ENCODE data around the gene AHI1. TPM values are rescaled to one million over a fixed set of nuclear protein-coding genes. Genes with fewer than 3 reads are reported as not detected.

Gene AHI1
- total and polyA plus RNA-seq, 5 donors: 5.9 to 30.7 (median 16.0) TPM

DNA sequence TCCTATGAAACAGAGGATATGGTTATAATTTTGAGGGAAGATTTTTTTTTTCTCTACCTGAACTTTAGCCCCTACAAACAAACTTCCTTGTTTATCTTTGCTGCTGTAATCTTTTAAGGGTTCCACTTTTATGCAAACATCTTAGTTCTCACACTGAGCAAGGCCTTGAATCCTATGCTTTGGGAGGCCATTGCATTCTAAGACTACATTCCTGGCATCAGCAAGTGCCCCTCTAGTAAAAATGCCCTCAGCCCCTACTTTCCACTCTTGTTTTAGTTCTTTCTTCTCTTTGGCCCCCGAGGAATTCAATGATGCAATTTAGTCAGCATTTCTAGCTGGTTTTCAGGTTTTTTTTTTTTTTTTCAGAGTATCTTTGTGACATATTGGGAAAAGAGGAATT, 8.1 kb upstream of the AHI1 start:
- intact Hi-C loops (cut with DNase I): no loop called here
- DNase-seq: no peak
- Histone ChIP-seq H3K27ac (ENCODE audit: low read length) (no peak overlapping the region), H3K9me3 (ENCODE audit: control insufficient read depth, low read length) (no peaks in the 10 kb centered on the region), H3K4me3 (ENCODE audit: low read length) (no peak overlapping the region), H3K27me3 (ENCODE audit: control insufficient read depth, insufficient read depth) (no peaks in the 10 kb centered on the region), H3K4me1 (ENCODE audit: control insufficient read depth, insufficient read depth, low read length) (no peaks in the 10 kb centered on the region)
- ATAC-seq: no peak
- WGBS: 46% methylated on average over 1 of the region's 1 CpG

DNA sequence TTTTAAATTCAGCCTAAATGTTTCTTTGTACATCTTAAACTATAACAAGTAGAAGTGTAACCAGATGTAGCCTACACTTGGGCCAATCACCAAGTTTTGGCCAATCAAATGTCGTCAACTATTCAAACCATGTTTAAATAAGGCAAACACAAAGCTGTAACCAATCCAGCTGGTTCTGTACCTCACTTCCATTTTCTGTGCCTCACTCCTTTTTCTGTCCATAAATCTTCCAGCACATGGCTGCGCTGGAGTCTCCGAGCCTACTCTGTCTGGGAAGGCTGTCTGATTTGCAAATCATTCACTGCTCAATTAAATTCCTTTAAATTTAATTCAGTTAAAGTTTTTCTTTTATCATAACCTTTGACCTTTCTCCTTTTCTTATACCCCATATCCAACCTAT, 7.7 kb upstream of the AHI1 start:
- H3K4me1 ChIP-seq (ENCODE audit: control insufficient read depth, insufficient read depth, low read length): no peaks in the 10 kb centered on the region
- no peaks in the 10 kb centered on the region for H3K27me3 ChIP-seq (ENCODE audit: control insufficient read depth, insufficient read depth)
- DNase-seq (no peak), ATAC-seq (no peak)
- no peak overlapping the region for H3K27ac ChIP-seq (ENCODE audit: low read length)
- WGBS: 98% methylated on average over 3 of the region's 3 CpGs
- no peak overlapping the region for H3K4me3 ChIP-seq (ENCODE audit: low read length)
- intact Hi-C loops (cut with DNase I): no loop called here
- H3K9me3 ChIP-seq (ENCODE audit: control insufficient read depth, low read length): no peaks in the 10 kb centered on the region

DNA sequence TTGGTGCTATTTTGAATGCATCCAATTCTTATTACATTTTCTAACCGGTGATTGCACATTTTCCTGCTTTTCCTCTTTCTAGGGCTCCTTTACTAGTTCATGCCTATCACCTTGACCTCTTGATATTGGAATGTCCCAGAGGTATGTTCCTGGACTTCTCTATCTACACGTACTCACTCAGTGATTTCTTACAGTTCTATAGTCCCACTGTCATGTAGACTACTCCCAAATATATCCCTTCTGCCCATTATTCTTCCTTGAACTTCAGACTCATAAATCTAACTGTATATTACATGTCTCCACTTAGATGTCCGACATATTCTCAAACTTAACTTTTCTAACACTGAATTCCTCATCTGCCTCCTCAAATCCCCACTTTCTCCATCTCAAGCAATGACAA, 7.2 kb upstream of the AHI1 start:
- DNase-seq (no peak), ATAC-seq (no peak)
- H3K27ac ChIP-seq (ENCODE audit: low read length): no peak overlapping the region
- no peaks in the 10 kb centered on the region for H3K9me3 ChIP-seq (ENCODE audit: control insufficient read depth, low read length)
- H3K4me1 ChIP-seq (ENCODE audit: control insufficient read depth, insufficient read depth, low read length): no peaks in the 10 kb centered on the region
- intact Hi-C loops (cut with DNase I): no loop called here
- WGBS: 85% methylated on average over 3 of the region's 3 CpGs
- H3K4me3 ChIP-seq (ENCODE audit: low read length): no peak overlapping the region
- H3K27me3 ChIP-seq (ENCODE audit: control insufficient read depth, insufficient read depth): no peaks in the 10 kb centered on the region

DNA sequence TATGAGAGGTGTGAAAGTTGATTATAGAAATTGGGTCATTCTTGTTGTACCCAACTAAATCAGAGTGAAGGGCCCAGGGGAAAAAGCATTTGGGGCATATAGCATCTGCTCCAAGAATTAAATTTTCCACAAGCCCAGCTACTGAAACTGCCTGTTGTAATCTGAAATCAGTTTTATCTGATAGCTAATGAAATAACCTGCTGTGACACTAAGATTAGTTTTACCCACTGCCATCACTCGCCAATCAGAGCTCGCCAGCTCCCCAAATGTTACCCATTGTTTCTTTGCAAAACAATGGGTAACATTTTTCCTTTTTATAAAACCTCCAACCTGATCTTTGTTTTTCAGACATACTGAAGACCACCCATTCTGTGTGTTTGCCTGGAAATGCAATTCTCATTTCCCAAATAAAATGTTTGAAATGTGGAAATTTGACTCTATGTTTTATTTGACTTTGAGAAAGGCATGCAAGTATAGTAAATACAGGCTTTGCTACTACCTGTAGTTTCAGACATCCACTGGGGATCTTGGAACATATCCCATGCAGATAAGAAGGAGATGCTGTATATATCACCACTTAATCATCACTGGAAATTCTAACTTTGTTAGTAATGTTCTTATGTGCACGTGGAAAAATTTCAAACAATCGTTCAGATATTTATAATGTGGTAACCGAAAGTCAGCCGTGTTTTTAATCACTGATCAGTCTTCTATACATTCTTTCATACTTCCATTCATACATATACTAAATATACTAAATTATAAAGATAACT, 6.3 kb upstream of the AHI1 start:
- WGBS: 83% methylated on average over 6 of the region's 6 CpGs
- no peaks in the 10 kb centered on the region for H3K27me3 ChIP-seq (ENCODE audit: control insufficient read depth, insufficient read depth)

DNA sequence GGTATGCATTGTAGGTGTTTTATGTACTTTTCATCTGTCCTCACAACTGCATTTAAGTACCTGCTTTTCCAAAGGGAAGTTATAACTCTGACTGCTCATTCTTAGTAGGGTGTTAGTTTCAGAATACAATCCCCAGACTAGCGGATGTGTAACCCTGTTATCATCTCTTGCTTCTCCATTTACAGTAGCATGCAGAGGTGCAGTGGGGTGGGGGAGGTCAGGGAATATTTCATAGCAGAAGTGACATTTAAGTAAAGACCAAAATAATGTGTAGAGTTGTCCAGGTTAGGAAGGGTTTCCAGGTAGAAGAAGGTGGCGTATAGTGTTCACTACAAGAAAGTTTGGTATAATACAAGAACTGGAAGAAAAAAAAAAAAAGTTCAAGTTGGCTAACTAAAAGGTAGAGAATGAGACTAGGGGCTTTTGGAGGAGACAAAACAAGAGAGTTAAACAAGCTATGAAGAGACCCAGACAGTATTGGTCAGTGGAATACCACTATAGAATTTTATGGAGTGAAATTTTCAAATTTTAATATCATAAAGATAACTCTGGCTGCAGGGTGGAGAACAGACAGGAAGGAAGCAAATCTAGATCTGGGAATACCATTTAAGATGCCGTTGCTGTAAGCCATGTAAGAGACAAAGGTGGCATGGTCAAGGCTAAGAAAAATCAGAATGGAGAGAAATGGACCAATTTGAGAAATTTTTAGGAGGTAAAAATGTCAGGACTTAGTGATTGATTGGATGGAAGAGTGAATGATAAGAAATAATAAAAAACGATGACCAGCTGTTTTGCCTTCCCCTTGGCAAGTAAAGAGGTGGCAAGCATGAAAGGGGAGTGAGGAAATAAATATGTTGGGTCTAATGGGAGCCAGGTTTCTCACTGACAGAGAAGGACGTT, 2.2 kb upstream of the AHI1 start:
- intact Hi-C loops (cut with DNase I): no loop called here
- no peak for DNase-seq
- no peak overlapping the region for H3K4me3 ChIP-seq (ENCODE audit: low read length)
- no peaks in the 10 kb centered on the region for H3K27me3 ChIP-seq (ENCODE audit: control insufficient read depth, insufficient read depth)
- 76% methylated on average over 5 of the region's 5 CpGs for WGBS
- no peak for ATAC-seq
- H3K9me3 ChIP-seq (ENCODE audit: control insufficient read depth, low read length): no peaks in the 10 kb centered on the region
- H3K27ac ChIP-seq (ENCODE audit: low read length): no peak overlapping the region
- no peaks in the 10 kb centered on the region for H3K4me1 ChIP-seq (ENCODE audit: control insufficient read depth, insufficient read depth, low read length)

More for the DNA sequence above, 6.3 kb upstream of the AHI1 start:
- intact Hi-C loops (cut with DNase I): no loop called here
- Histone ChIP-seq H3K27ac (ENCODE audit: low read length) (no peak overlapping the region), H3K9me3 (ENCODE audit: control insufficient read depth, low read length) (no peaks in the 10 kb centered on the region), H3K4me1 (ENCODE audit: control insufficient read depth, insufficient read depth, low read length) (no peaks in the 10 kb centered on the region), H3K4me3 (ENCODE audit: low read length) (no peak overlapping the region)
- ATAC-seq: no peak
- no peak for DNase-seq

DNA sequence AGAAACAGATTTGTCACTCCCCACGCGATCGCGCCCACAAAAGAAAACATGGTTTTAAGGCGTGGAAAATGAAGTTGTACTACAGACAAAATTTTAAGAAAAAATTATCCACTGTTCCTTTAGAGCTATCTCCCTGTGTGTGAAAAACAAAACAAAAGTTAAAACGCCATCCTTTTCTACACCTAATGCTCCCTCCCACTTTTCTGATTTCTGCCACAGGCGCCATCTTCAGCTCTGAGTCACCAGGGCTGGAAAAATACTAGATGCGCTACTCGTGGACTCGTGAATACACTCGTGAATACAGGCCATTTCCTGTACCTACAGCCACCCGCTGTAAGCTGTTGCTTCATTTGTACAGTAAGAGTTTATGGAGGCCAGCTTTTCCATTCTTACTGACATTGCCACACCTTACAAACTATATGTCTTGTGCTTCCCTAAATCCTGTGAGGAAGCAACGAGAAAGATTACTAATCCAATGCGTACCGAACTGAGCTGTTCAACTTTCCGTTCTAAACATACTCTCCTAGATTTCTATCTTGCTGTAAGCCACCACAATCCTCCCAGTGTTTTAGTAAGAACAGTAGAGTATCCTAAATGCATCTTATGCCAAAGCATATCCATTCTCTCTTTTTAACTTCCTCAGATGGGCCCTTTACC, 773 bp upstream of the AHI1 start:
- ATAC-seq (peak; percentile 81 to 88), DNase-seq (peak; percentile 61 to 69 (median 65))
- H3K4me3 ChIP-seq (ENCODE audit: low read length): peak overlapping the region; percentile 83
- H3K27ac ChIP-seq (ENCODE audit: low read length): peak overlapping the region; percentile 81
- H3K9me3 ChIP-seq (ENCODE audit: control insufficient read depth, low read length): no peaks in the 10 kb centered on the region
- under 1% methylated on average over 16 of the region's 16 CpGs for WGBS
- H3K4me1 ChIP-seq (ENCODE audit: control insufficient read depth, insufficient read depth, low read length): no peaks in the 10 kb centered on the region
- H3K27me3 ChIP-seq (ENCODE audit: control insufficient read depth, insufficient read depth): no peaks in the 10 kb centered on the region
- intact Hi-C loops (cut with DNase I): no loop called here

DNA sequence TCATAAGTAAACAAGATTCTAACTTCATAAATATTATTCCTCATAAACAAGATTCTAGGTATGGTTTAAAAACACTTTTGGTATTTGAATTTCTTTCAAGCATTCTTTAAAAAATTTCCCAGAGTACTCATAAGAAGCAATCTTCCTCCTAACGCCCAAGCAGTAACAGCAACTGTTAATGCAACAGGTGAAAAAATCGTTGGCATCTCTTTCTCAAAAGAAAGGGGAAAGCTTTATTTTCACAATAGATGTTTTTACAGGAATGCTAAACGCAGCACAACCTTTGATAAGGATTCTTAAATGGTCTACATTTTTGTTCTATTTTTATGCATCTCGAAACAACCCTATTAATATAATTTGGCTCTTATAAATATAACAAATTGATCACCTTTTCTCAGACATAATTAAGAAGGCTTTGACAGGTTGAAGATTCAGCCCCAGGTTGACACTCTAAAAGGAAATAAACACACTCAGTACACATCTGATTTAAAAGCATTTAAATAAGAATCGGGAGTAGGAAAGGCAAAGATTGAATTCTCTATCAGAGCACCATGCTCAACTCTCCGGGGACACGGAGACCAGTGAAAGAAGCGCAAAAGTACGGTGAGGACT, 634 bp downstream of the AHI1 start:
- ATAC-seq (no peak), DNase-seq (no peak)
- WGBS: 2% methylated on average over 9 of the region's 9 CpGs
- Histone ChIP-seq H3K9me3 (ENCODE audit: control insufficient read depth, low read length) (no peaks in the 10 kb centered on the region), H3K27me3 (ENCODE audit: control insufficient read depth, insufficient read depth) (no peaks in the 10 kb centered on the region), H3K4me3 (ENCODE audit: low read length) (peak overlapping the region; percentile 83), H3K27ac (ENCODE audit: low read length) (peak overlapping the region; percentile 71), H3K4me1 (ENCODE audit: control insufficient read depth, insufficient read depth, low read length) (no peaks in the 10 kb centered on the region)
- intact Hi-C loops (cut with DNase I): no loop called here

DNA sequence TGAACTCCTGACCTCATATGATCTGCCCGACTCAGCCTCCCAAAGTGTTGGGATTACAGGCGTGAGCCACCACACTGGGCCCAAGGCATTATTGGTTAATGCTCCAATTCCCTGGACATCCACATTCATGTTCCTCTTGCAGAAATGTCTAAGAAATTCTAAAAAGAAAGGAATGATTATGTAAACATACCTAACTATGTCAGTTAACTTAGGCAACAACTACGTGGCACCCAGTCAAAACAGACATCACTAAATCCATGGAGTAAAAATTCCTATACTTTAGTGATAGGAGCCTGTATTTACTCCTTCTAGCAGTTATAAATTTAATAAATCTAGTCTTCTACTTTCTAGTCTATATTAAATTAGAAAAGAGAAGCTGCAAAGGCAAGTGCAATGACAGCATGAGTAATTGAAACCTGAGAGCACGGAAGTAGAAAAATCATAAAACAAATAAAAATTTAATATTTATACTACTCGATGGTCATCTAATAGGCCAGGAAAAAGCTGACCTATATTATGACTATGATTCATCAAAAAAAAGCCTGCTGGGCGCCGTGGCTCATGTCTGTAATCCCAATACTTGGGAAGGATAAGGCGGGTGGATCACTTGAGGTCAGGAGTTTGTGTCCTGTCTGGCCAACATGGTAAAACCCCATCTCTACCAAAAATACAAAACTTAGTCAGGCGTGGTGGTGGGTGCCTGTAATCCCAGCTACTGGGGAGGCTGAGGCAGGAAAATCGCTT, 4.2 kb downstream of the AHI1 start:
- intact Hi-C loops (cut with DNase I): no loop called here

DNA sequence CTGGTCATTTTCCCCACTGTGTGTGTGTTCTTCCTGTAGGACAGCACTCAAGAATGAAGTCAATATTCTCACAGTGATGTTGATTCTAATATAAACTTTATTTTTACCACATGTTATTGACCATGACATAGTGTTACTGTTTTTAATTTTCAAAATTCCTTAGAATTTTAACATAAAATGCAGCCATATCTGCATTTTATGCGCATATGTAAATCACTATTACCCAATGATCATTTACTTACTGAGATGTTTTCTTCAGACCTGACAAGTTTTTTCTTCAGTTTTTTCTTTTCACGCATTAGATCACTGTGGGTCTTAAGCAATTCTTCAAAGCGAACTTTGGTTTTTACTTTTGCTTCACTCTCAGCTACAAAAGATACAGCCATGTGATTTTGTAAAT, 7.2 kb downstream of the AHI1 start:
- no peak for ATAC-seq
- WGBS: 92% methylated on average over 3 of the region's 3 CpGs
- intact Hi-C loops (cut with DNase I): no loop called here

More for the DNA sequence above, 4.2 kb downstream of the AHI1 start:
- DNase-seq: no peak
- no peak overlapping the region for H3K4me3 ChIP-seq (ENCODE audit: low read length)
- H3K27me3 ChIP-seq (ENCODE audit: control insufficient read depth, insufficient read depth): no peaks in the 10 kb centered on the region
- ATAC-seq: no peak
- no peaks in the 10 kb centered on the region for H3K9me3 ChIP-seq (ENCODE audit: control insufficient read depth, low read length)
- no peak overlapping the region for H3K27ac ChIP-seq (ENCODE audit: low read length)
- no peaks in the 10 kb centered on the region for H3K4me1 ChIP-seq (ENCODE audit: control insufficient read depth, insufficient read depth, low read length)
- WGBS: 97% methylated on average over 10 of the region's 10 CpGs

DNA sequence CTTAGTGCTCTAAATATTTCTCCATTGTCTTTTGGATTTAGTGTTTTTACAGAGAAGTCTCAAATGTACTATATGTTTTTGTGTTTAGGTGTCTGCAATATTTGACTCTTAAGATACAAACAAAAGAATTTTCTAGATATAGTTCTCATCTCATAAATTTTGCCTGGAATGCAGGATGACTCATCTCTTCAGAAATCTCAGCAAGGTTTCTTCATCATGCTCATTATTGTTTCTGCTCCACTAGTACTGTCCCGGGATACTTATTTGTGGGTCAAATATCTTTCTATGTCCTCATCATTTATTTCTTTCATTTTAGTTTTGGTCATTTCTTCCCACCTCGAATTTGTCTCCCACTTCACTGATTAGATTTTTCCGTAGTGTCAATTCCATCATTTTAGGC, 9.5 kb downstream of the AHI1 start:
- H3K4me3 ChIP-seq (ENCODE audit: low read length): no peak overlapping the region
- no peak for ATAC-seq
- no peaks in the 10 kb centered on the region for H3K27me3 ChIP-seq (ENCODE audit: control insufficient read depth, insufficient read depth)
- intact Hi-C loops (cut with DNase I): no loop called here
- H3K27ac ChIP-seq (ENCODE audit: low read length): no peak overlapping the region
- H3K9me3 ChIP-seq (ENCODE audit: control insufficient read depth, low read length): no peaks in the 10 kb centered on the region
- H3K4me1 ChIP-seq (ENCODE audit: control insufficient read depth, insufficient read depth, low read length): no peaks in the 10 kb centered on the region
- 88% methylated on average over 3 of the region's 3 CpGs for WGBS
- DNase-seq: no peak

More for the DNA sequence above, 7.2 kb downstream of the AHI1 start:
- no peak for DNase-seq
- H3K27me3 ChIP-seq (ENCODE audit: control insufficient read depth, insufficient read depth): no peaks in the 10 kb centered on the region
- no peak overlapping the region for H3K4me3 ChIP-seq (ENCODE audit: low read length)
- no peaks in the 10 kb centered on the region for H3K4me1 ChIP-seq (ENCODE audit: control insufficient read depth, insufficient read depth, low read length)
- H3K9me3 ChIP-seq (ENCODE audit: control insufficient read depth, low read length): no peaks in the 10 kb centered on the region
- no peak overlapping the region for H3K27ac ChIP-seq (ENCODE audit: low read length)

Data from right cardiac atrium (tissue), 5 donors.